ENCODE results near the gene RAB4B. TPM values are rescaled to one million over a fixed set of nuclear protein-coding genes. Genes with fewer than 3 reads are reported as not detected.

Gene RAB4B
- total RNA-seq, 2 donors from 2014 or later = 37.9 to 38.2 TPM

- Histone ChIP-seq H3K4me3 (peak overlapping the region; percentile 73), H3K36me3 (peaks cover 3% of the 10 kb centered on the region), H3K9me3 (no peaks in the 10 kb centered on the region), H3K27me3 (replicated peaks; ENCODE audit: insufficient read depth) (no peaks in the 10 kb centered on the region), H3K4me1 (ENCODE audit: control insufficient read depth in 1 of 2, low read depth in 2 of 2) (peaks cover 33 to 46% of the 10 kb centered on the region in 2 donors), H3K27ac (peak overlapping the region; percentile 86 to 87)
- no peak for TF ChIP-seq CTCF (IDR thresholded peaks at IDR 0.05)
- no peak for DNase-seq (ENCODE audit: low spot score)
- ATAC-seq (ENCODE audit: insufficient number of reproducible peaks, low FRiP score, low read depth) = no peak
Observed at GRCh38 chr19:40797963-40798682, 20.1 kb downstream of the RAB4B start.

DNA sequence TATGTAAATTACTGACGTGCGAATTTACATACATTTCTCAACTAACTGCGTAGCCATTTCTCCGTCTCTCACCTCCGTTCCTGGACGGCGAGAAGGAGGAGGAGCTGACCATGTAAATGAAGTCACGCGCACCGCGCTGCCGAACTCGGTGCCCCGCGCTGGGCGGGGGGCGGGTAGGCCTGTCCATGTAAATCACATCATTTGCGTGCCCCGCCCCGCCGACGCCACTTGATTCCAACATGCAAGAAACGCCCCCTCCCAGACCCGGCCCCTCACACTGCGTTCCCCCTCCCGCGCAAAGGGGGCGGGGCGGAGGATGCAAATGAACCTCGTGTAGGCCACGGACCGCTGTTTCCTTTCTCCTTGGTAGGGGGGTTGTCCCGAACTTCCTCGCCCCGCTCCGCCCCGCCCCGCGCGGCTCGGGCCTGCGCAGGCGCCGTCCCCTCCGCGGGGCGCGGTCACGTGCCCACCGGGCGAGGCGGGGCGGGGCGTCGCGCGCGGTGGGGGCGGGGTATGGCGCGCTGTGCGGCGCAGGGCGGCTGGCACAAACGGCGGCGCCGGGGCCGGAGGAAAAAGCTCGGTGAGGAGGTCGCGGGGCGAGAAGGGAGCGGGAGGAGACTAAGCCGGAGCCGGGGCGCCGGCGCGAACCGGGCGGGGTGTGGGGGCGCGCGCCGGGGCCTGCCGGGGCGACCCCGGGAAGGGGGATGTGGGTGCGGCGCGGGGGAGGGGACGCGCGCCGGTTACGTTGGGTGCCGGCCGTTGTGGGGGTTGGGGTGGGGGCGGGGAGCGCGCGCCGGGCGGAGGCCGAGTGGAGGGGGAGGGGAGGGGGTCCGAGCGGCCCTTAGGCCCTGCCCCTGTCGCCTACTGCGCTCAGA is 20.9 kb downstream of the RAB4B start, which contains the start of gene EGLN2:
Gene EGLN2 (plus strand): TSS at position 509 of the 875 bp plus-strand sequence. CDS start 1,382 bp downstream, outside the sequence.
- peak; percentile 5 for TF ChIP-seq CTCF (IDR thresholded peaks at IDR 0.05)
- peaks cover 38 to 49% of the 10 kb centered on the region in 2 donors for H3K4me1 ChIP-seq (ENCODE audit: control insufficient read depth in 1 of 2, low read depth in 2 of 2)
- H3K36me3 ChIP-seq = peaks cover 3% of the 10 kb centered on the region
- H3K9me3 ChIP-seq = no peaks in the 10 kb centered on the region
- DNase-seq (ENCODE audit: low spot score) (peak; percentile 100), ATAC-seq (ENCODE audit: insufficient number of reproducible peaks, low FRiP score, low read depth) (peak; percentile 94)
- H3K27ac ChIP-seq = peak within 1 kb of the TSS; percentile 86 to 87
- H3K4me3 ChIP-seq = peak within 1 kb of the TSS; percentile 91
- H3K27me3 ChIP-seq (replicated peaks; ENCODE audit: insufficient read depth) = no peaks in the 10 kb centered on the region

GRCh38 chr19:40799558-40800338 is 21.7 kb downstream of the RAB4B start:
- Histone ChIP-seq H3K4me1 (ENCODE audit: control insufficient read depth in 1 of 2, low read depth in 2 of 2) (peaks cover 45 to 57% of the 10 kb centered on the region in 2 donors), H3K9me3 (no peaks in the 10 kb centered on the region), H3K4me3 (peak overlapping the region; percentile 91), H3K27ac (peak overlapping the region; percentile 79 to 84), H3K27me3 (replicated peaks; ENCODE audit: insufficient read depth) (no peaks in the 10 kb centered on the region), H3K36me3 (peaks cover 3% of the 10 kb centered on the region)
- DNase-seq (ENCODE audit: low spot score) (no peak), ATAC-seq (ENCODE audit: insufficient number of reproducible peaks, low FRiP score, low read depth) (no peak)
- TF ChIP-seq CTCF (IDR thresholded peaks at IDR 0.05) = no peak

DNA sequence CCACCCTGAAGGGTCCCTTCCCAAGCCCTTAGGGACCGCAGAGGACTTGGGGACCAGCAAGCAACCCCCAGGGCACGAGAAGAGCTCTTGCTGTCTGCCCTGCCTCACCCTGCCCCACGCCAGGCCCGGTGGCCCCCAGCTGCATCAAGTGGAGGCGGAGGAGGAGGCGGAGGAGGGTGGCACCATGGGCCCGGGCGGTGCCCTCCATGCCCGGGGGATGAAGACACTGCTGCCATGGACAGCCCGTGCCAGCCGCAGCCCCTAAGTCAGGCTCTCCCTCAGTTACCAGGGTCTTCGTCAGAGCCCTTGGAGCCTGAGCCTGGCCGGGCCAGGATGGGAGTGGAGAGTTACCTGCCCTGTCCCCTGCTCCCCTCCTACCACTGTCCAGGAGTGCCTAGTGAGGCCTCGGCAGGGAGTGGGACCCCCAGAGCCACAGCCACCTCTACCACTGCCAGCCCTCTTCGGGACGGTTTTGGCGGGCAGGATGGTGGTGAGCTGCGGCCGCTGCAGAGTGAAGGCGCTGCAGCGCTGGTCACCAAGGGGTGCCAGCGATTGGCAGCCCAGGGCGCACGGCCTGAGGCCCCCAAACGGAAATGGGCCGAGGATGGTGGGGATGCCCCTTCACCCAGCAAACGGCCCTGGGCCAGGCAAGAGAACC is 22.4 kb downstream of the RAB4B start:
- no peak for DNase-seq (ENCODE audit: low spot score)
- Histone ChIP-seq H3K27ac (peak overlapping the region; percentile 79 to 84), H3K9me3 (no peaks in the 10 kb centered on the region), H3K36me3 (peaks cover 3% of the 10 kb centered on the region), H3K4me3 (peak overlapping the region; percentile 91), H3K27me3 (replicated peaks; ENCODE audit: insufficient read depth) (no peaks in the 10 kb centered on the region), H3K4me1 (ENCODE audit: control insufficient read depth in 1 of 2, low read depth in 2 of 2) (peaks cover 52 to 64% of the 10 kb centered on the region in 2 donors)
- no peak for ATAC-seq (ENCODE audit: insufficient number of reproducible peaks, low FRiP score, low read depth)
- no peak for TF ChIP-seq CTCF (IDR thresholded peaks at IDR 0.05)
